GM23338 (cell line): ENCODE results near the gene RPL22.

Experiments used
- CREB1 ChIP-seq: fragments of 250-450 bp; sonication (Bioruptor Pico); IDR thresholded peaks from 2 replicates; pipeline ENCODE4 v1.5.0; 2020; ENCODE audit warnings: low read depth, mild to moderate bottlenecking, moderate library complexity
- EZH2 ChIP-seq: fragments of 200-600 bp; sonication (generic); IDR thresholded peaks from one replicate; pipeline ENCODE4 v1.8.0; 2017; ENCODE audit warnings: antibody characterized with exemption, mild to moderate bottlenecking, low read depth; ENCODE audit not compliant: unreplicated experiment
- EZH2phosphoT487 ChIP-seq: fragments of 200-600 bp; sonication (generic); IDR thresholded peaks from one replicate; pipeline ENCODE4 v1.8.1; 2018; ENCODE audit warnings: antibody characterized with exemption; ENCODE audit not compliant: unreplicated experiment
- JUNB ChIP-seq: IDR thresholded peaks from one replicate; pipeline ENCODE4 v1.6.1; 2016; ENCODE audit warnings: antibody characterized with exemption; ENCODE audit not compliant: unreplicated experiment
- NANOG ChIP-seq: IDR thresholded peaks from 2 replicates; pipeline ENCODE4 v1.6.1; 2016; ENCODE audit warnings: antibody characterized with exemption, borderline replicate concordance
- POLR2AphosphoS5 ChIP-seq: IDR thresholded peaks from 2 replicates; pipeline ENCODE4 v1.6.1; 2016; ENCODE audit warnings: antibody characterized with exemption, low read depth
- ZNF114 ChIP-seq: fragments of 250-450 bp; sonication (Bioruptor Pico); IDR thresholded peaks from 2 replicates; pipeline ENCODE4 v1.5.0; 2020; ENCODE audit warnings: mild to moderate bottlenecking, moderate library complexity
- TF ChIP-seq, protein P1 (sequence below), 2 experiments: fragments of 200-600 bp in 1 of 2; sonication (generic) in 1 of 2; conservative IDR thresholded peaks; 2 replicates each; pipeline versions ENCODE4 v1.5.1 to v1.6.1; 2016 to 2017; ENCODE audit warnings: antibody characterized with exemption in 2 of 2, low read depth in 2 of 2, mild to moderate bottlenecking in 2 of 2, moderate library complexity in 1 of 2
- TF ChIP-seq, protein P2 (sequence below): IDR thresholded peaks from one replicate; pipeline ENCODE4 v1.6.1; 2018; ENCODE audit warnings: antibody characterized with exemption; ENCODE audit not compliant: unreplicated experiment
- TF ChIP-seq, protein P3 (sequence below): IDR thresholded peaks from 2 replicates; pipeline ENCODE4 v1.6.1; 2016; ENCODE audit warnings: antibody characterized with exemption
- TF ChIP-seq, protein P4 (sequence below): fragments of 250-450 bp; sonication (Bioruptor Pico); IDR thresholded peaks from 2 replicates; pipeline ENCODE4 v1.5.0; 2020; ENCODE audit warnings: mild to moderate bottlenecking, moderate library complexity

DNA sequence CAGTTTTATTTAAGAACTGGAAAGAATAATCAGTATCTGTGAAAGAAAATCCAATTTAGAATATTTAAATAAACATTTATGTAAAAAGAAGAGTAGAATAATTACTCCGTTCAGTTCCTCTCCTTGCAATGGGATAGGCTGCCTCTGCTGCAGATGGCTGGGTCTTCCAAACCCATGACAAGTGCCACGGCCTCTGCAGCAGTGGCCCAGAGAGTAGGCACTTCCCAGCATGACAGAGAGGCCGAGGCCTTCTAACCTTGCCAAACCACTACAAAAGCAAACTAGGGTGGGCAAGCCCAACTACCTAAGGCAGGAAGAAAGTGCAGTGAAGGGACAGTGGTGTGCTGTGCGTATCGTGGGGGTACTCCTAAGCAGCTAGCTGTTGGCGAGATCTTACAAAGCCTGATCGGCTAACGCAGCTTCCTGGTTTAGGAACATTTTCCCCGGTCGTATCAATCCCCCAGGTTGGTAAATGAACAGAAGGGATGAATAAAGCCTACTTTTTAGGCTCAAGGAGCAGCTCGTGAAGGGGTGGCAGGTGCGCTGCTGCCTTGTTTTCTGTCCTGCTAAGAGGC, 21.9 kb upstream of the RPL22 start:
- TF ChIP-seq, protein P1, sequence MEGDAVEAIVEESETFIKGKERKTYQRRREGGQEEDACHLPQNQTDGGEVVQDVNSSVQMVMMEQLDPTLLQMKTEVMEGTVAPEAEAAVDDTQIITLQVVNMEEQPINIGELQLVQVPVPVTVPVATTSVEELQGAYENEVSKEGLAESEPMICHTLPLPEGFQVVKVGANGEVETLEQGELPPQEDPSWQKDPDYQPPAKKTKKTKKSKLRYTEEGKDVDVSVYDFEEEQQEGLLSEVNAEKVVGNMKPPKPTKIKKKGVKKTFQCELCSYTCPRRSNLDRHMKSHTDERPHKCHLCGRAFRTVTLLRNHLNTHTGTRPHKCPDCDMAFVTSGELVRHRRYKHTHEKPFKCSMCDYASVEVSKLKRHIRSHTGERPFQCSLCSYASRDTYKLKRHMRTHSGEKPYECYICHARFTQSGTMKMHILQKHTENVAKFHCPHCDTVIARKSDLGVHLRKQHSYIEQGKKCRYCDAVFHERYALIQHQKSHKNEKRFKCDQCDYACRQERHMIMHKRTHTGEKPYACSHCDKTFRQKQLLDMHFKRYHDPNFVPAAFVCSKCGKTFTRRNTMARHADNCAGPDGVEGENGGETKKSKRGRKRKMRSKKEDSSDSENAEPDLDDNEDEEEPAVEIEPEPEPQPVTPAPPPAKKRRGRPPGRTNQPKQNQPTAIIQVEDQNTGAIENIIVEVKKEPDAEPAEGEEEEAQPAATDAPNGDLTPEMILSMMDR (conservative IDR thresholded peaks at IDR 0.05; ENCODE audit: low read depth in 2 of 2), result no peak
- TF ChIP-seq EZH2phosphoT487 (no peak), POLR2AphosphoS5 (no peak), NANOG (no peak), JUNB (no peak), EZH2 (no peak), CREB1 (CRISPR knock-in tag) (no peak), ZNF114 (CRISPR knock-in tag) (no peak)
- TF ChIP-seq, protein P2, sequence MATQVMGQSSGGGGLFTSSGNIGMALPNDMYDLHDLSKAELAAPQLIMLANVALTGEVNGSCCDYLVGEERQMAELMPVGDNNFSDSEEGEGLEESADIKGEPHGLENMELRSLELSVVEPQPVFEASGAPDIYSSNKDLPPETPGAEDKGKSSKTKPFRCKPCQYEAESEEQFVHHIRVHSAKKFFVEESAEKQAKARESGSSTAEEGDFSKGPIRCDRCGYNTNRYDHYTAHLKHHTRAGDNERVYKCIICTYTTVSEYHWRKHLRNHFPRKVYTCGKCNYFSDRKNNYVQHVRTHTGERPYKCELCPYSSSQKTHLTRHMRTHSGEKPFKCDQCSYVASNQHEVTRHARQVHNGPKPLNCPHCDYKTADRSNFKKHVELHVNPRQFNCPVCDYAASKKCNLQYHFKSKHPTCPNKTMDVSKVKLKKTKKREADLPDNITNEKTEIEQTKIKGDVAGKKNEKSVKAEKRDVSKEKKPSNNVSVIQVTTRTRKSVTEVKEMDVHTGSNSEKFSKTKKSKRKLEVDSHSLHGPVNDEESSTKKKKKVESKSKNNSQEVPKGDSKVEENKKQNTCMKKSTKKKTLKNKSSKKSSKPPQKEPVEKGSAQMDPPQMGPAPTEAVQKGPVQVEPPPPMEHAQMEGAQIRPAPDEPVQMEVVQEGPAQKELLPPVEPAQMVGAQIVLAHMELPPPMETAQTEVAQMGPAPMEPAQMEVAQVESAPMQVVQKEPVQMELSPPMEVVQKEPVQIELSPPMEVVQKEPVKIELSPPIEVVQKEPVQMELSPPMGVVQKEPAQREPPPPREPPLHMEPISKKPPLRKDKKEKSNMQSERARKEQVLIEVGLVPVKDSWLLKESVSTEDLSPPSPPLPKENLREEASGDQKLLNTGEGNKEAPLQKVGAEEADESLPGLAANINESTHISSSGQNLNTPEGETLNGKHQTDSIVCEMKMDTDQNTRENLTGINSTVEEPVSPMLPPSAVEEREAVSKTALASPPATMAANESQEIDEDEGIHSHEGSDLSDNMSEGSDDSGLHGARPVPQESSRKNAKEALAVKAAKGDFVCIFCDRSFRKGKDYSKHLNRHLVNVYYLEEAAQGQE, result no peak
- TF ChIP-seq, protein P3, sequence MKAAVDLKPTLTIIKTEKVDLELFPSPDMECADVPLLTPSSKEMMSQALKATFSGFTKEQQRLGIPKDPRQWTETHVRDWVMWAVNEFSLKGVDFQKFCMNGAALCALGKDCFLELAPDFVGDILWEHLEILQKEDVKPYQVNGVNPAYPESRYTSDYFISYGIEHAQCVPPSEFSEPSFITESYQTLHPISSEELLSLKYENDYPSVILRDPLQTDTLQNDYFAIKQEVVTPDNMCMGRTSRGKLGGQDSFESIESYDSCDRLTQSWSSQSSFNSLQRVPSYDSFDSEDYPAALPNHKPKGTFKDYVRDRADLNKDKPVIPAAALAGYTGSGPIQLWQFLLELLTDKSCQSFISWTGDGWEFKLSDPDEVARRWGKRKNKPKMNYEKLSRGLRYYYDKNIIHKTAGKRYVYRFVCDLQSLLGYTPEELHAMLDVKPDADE, result no peak
- TF ChIP-seq, protein P4, sequence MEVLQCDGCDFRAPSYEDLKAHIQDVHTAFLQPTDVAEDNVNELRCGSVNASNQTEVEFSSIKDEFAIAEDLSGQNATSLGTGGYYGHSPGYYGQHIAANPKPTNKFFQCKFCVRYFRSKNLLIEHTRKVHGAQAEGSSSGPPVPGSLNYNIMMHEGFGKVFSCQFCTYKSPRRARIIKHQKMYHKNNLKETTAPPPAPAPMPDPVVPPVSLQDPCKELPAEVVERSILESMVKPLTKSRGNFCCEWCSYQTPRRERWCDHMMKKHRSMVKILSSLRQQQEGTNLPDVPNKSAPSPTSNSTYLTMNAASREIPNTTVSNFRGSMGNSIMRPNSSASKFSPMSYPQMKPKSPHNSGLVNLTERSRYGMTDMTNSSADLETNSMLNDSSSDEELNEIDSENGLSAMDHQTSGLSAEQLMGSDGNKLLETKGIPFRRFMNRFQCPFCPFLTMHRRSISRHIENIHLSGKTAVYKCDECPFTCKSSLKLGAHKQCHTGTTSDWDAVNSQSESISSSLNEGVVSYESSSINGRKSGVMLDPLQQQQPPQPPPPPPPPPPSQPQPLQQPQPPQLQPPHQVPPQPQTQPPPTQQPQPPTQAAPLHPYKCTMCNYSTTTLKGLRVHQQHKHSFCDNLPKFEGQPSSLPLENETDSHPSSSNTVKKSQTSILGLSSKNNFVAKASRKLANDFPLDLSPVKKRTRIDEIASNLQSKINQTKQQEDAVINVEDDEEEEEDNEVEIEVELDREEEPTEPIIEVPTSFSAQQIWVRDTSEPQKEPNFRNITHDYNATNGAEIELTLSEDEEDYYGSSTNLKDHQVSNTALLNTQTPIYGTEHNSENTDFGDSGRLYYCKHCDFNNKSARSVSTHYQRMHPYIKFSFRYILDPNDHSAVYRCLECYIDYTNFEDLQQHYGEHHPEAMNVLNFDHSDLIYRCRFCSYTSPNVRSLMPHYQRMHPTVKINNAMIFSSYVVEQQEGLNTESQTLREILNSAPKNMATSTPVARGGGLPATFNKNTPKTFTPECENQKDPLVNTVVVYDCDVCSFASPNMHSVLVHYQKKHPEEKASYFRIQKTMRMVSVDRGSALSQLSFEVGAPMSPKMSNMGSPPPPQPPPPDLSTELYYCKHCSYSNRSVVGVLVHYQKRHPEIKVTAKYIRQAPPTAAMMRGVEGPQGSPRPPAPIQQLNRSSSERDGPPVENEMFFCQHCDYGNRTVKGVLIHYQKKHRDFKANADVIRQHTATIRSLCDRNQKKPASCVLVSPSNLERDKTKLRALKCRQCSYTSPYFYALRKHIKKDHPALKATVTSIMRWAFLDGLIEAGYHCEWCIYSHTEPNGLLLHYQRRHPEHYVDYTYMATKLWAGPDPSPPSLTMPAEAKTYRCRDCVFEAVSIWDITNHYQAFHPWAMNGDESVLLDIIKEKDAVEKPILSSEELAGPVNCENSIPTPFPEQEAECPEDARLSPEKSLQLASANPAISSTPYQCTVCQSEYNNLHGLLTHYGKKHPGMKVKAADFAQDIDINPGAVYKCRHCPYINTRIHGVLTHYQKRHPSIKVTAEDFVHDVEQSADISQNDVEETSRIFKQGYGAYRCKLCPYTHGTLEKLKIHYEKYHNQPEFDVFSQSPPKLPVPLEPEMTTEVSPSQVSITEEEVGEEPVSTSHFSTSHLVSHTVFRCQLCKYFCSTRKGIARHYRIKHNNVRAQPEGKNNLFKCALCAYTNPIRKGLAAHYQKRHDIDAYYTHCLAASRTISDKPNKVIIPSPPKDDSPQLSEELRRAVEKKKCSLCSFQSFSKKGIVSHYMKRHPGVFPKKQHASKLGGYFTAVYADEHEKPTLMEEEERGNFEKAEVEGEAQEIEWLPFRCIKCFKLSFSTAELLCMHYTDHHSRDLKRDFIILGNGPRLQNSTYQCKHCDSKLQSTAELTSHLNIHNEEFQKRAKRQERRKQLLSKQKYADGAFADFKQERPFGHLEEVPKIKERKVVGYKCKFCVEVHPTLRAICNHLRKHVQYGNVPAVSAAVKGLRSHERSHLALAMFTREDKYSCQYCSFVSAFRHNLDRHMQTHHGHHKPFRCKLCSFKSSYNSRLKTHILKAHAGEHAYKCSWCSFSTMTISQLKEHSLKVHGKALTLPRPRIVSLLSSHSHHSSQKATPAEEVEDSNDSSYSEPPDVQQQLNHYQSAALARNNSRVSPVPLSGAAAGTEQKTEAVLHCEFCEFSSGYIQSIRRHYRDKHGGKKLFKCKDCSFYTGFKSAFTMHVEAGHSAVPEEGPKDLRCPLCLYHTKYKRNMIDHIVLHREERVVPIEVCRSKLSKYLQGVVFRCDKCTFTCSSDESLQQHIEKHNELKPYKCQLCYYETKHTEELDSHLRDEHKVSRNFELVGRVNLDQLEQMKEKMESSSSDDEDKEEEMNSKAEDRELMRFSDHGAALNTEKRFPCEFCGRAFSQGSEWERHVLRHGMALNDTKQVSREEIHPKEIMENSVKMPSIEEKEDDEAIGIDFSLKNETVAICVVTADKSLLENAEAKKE (CRISPR knock-in tag), result no peak
